CD4-positive, alpha-beta T cell (primary cell): Measurements from ENCODE around the gene PELI2. TPM values are rescaled to one million over a fixed set of nuclear protein-coding genes. Genes with fewer than 3 reads are reported as not detected.

Experiments
- ATAC-seq: fragments of 200-7000 bp; cut with Tn5 transposase; one replicate; pipeline ENCODE4 v1.10.0; 2022; ENCODE audit warnings: mild to moderate bottlenecking; ENCODE audit not compliant: poor library complexity
- CTCF ChIA-PET: fragments of 350-600 bp; sonication (Branson Sonifier 250); formaldehyde crosslinking; loops from one replicate; lab custom pipeline; 2021; ENCODE audit warnings: antibody characterized with exemption, inconsistent platforms; lab: Charles Lee
- POLR2A ChIA-PET: fragments of 350-600 bp; sonication (Branson Sonifier 250); formaldehyde crosslinking; loops from one replicate; lab custom pipeline; 2021; ENCODE audit warnings: antibody characterized with exemption, inconsistent platforms; lab: Charles Lee
- DNase-seq, 14 experiments: peaks; one replicate each; pipeline ENCODE4 v3.0.0-alpha.2; 2013 to 2020; ENCODE audit warnings: mixed read lengths in 2 of 14
- H3K27ac ChIP-seq, 2 donors: one replicate each; pipeline versions ENCODE4 v1.5.1 to v1.7.0; 2013; ENCODE audit warnings: low read length in 2 of 2, low read depth in 1 of 2, mild to moderate bottlenecking in 1 of 2
- H3K27me3 ChIP-seq, 2 experiments: 1 replicate in 1 of 2; 2 replicates in 1 of 2; pipeline versions ENCODE4 v1.6.1 to v1.7.0; 2013; ENCODE audit warnings: low read length in 2 of 2, control low read depth in 1 of 2, mild to moderate bottlenecking in 1 of 2, moderate library complexity in 1 of 2; ENCODE audit not compliant: insufficient read depth in 2 of 2, control insufficient read depth in 1 of 2
- H3K36me3 ChIP-seq: one replicate; pipeline ENCODE4 v1.6.1; 2013; ENCODE audit warnings: low read length, control low read depth; ENCODE audit not compliant: insufficient read depth
- H3K4me1 ChIP-seq: one replicate; pipeline ENCODE4 v1.6.1; 2013; ENCODE audit warnings: low read length, control low read depth; ENCODE audit not compliant: insufficient read depth
- H3K4me3 ChIP-seq: one replicate; pipeline ENCODE4 v1.5.1; 2013; ENCODE audit warnings: mild to moderate bottlenecking, low read length, moderate library complexity
- H3K9me3 ChIP-seq, 2 experiments: 1 replicate in 1 of 2; 2 replicates in 1 of 2; pipeline versions ENCODE4 v1.6.1 to v1.7.0; 2013; ENCODE audit warnings: low read length in 2 of 2, mild to moderate bottlenecking in 2 of 2, control low read depth in 1 of 2, moderate library complexity in 1 of 2; ENCODE audit not compliant: control insufficient read depth in 1 of 2, insufficient read depth in 1 of 2
- H3K27ac Mint-ChIP-seq: one replicate; pipeline ENCODE4 v1.8.0; 2020; ENCODE audit warnings: mixed read lengths
- H3K27me3 Mint-ChIP-seq: one replicate; pipeline ENCODE4 v1.8.0; 2021; ENCODE audit warnings: mixed read lengths
- H3K36me3 Mint-ChIP-seq: one replicate; pipeline ENCODE4 v1.8.0; 2021; ENCODE audit warnings: low read depth, mixed read lengths
- H3K4me1 Mint-ChIP-seq: one replicate; pipeline ENCODE4 v1.8.0; 2021; ENCODE audit warnings: low read depth, mixed read lengths
- H3K4me3 Mint-ChIP-seq: one replicate; pipeline ENCODE4 v1.8.0; 2020; ENCODE audit warnings: mild to moderate bottlenecking, mixed read lengths
- H3K9me3 Mint-ChIP-seq: one replicate; pipeline ENCODE4 v1.8.0; 2020; ENCODE audit warnings: mixed read lengths
- intact Hi-C, 2 experiments: fragments of 100-400 bp; cut with DNase I in 1 of 2; cut with micrococcal nuclease in 1 of 2; formaldehyde crosslinking; loops; one replicate each; pipeline versions ENCODE4 v1.15.1 to v1.9.0; 2023 to 2025; cut with DNase I, micrococcal nuclease
- total RNA-seq, 174 experiments: library from RNA in 2 of 174; stranded (reverse) in 2 of 174; gene quantifications; one replicate each; pipeline ENCODE4 v1.2.3 and lab custom pipeline; 2021 to 2026
- TF ChIP-seq, protein P1 (sequence below): fragments of 200-600 bp; IDR thresholded peaks from one replicate; pipeline ENCODE4 v1.8.0; 2022; ENCODE audit warnings: antibody characterized with exemption, mild to moderate bottlenecking

PELI2 gene
- total RNA-seq, 2 experiments from 2014 or later, result 12.2 to 15.9 TPM

GRCh38 chr14:56247495-56248200 is 129.4 kb downstream of the PELI2 start:
- Histone ChIP-seq H3K36me3 (no peaks in the 10 kb centered on the region), H3K4me1 (no peaks in the 10 kb centered on the region), H3K4me3 (no peak overlapping the region), H3K27ac (no peak overlapping the region), H3K9me3 (peaks cover 0 to 6% of the 10 kb centered on the region in 2 experiments), H3K27me3 (no peaks in the 10 kb centered on the region)
- intact Hi-C loops, result no loop called here
- ATAC-seq (no peak), DNase-seq (no peak)
- TF ChIP-seq, protein P1, sequence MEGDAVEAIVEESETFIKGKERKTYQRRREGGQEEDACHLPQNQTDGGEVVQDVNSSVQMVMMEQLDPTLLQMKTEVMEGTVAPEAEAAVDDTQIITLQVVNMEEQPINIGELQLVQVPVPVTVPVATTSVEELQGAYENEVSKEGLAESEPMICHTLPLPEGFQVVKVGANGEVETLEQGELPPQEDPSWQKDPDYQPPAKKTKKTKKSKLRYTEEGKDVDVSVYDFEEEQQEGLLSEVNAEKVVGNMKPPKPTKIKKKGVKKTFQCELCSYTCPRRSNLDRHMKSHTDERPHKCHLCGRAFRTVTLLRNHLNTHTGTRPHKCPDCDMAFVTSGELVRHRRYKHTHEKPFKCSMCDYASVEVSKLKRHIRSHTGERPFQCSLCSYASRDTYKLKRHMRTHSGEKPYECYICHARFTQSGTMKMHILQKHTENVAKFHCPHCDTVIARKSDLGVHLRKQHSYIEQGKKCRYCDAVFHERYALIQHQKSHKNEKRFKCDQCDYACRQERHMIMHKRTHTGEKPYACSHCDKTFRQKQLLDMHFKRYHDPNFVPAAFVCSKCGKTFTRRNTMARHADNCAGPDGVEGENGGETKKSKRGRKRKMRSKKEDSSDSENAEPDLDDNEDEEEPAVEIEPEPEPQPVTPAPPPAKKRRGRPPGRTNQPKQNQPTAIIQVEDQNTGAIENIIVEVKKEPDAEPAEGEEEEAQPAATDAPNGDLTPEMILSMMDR, result no peak
- H3K4me1 Mint-ChIP-seq, result no peaks in the 10 kb centered on the region
- no peak overlapping the region for H3K4me3 Mint-ChIP-seq
- peaks cover 25% of the 10 kb centered on the region for H3K36me3 Mint-ChIP-seq
- H3K27me3 Mint-ChIP-seq, result no peaks in the 10 kb centered on the region
- peaks cover 2% of the 10 kb centered on the region for H3K9me3 Mint-ChIP-seq
- H3K27ac Mint-ChIP-seq, result no peak overlapping the region
- ChIA-PET CTCF (no interaction called here), POLR2A (no interaction called here)

DNA sequence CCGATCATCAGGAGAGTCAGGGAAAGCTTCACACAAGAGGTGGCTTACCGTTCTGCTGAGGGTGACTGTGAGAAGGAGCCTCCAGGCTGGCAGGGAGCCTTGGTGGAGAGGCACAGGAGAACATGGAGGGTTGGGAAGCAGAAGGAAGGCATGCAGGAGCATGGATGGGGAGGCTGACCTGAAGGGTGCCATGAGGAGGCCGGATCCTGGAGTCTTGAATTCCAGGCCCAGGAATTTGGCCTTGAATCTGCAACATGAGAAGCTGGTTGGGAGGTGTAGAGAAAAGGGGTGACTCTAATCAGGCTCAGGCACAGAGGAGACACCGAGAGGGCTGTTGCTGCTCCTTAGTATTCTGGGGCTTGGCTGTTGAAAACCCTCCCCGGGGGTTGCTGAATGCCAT is 130.2 kb downstream of the PELI2 start:
- no peak for DNase-seq
- no peaks in the 10 kb centered on the region for H3K4me1 Mint-ChIP-seq
- H3K27me3 Mint-ChIP-seq, result no peaks in the 10 kb centered on the region
- H3K4me3 Mint-ChIP-seq, result no peak overlapping the region
- Histone ChIP-seq H3K4me3 (no peak overlapping the region), H3K27me3 (no peaks in the 10 kb centered on the region), H3K27ac (no peak overlapping the region), H3K9me3 (peaks cover 0 to 6% of the 10 kb centered on the region in 2 experiments), H3K4me1 (no peaks in the 10 kb centered on the region), H3K36me3 (no peaks in the 10 kb centered on the region)
- H3K36me3 Mint-ChIP-seq, result peaks cover 29% of the 10 kb centered on the region
- H3K9me3 Mint-ChIP-seq, result peaks cover 4% of the 10 kb centered on the region
- intact Hi-C loops, result no loop called here
- ATAC-seq, result no peak
- POLR2A ChIA-PET, result no interaction called here
- CTCF ChIA-PET, result no interaction called here
- no peak overlapping the region for H3K27ac Mint-ChIP-seq
- TF ChIP-seq, protein P1, result no peak

DNA sequence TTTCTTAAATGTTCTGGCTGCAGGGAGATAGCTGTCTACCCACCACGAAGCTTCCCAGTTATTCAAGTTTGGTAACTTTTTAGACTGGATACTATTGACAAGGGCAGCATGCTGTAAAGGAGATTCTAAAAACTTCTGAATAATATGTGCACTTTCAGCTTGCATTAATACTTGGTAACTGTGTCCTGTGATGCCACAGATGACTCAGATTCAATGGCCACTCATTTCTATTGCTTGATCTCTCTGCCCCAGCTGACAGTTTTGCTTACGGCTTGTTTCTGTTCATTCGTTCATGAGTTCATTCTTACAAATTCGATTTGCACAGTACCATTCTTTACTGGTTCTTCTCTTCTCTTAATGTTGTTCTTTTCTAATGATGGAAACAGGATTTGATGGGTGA is 142.8 kb downstream of the PELI2 start:
- H3K27ac ChIP-seq, result no peak overlapping the region
- DNase-seq (no peak), ATAC-seq (no peak)
- intact Hi-C loops, result no loop called here
- H3K4me3 ChIP-seq, result no peak overlapping the region
- Mint-ChIP-seq H3K4me1 (no peaks in the 10 kb centered on the region), H3K27me3 (no peaks in the 10 kb centered on the region), H3K4me3 (no peak overlapping the region), H3K27ac (no peak overlapping the region), H3K9me3 (peaks cover 4% of the 10 kb centered on the region), H3K36me3 (peaks cover 5% of the 10 kb centered on the region)
- ChIA-PET CTCF (no interaction called here), POLR2A (no interaction called here)
- no peaks in the 10 kb centered on the region for H3K4me1 ChIP-seq
- H3K27me3 ChIP-seq, result no peaks in the 10 kb centered on the region
- peaks cover 0 to 8% of the 10 kb centered on the region in 2 experiments for H3K9me3 ChIP-seq
- TF ChIP-seq, protein P1, result no peak
- H3K36me3 ChIP-seq, result no peaks in the 10 kb centered on the region
